ENCODE data around the gene CNBD2. TPM values are rescaled to one million over a fixed set of nuclear protein-coding genes. Genes with fewer than 3 reads are reported as not detected.
A peak's percentile ranks its signal among the peaks of the same experiment; 100 is the strongest.
"Not testable (repeated sequence)": the region's sequence is repeated elsewhere in the genome, so short reads cannot be mapped to it uniquely, and the experiment has no call there.

The CNBD2 gene
- polyA plus RNA-seq, 3 donors = 0.66 to 0.93 (median 0.91) TPM

DNA sequence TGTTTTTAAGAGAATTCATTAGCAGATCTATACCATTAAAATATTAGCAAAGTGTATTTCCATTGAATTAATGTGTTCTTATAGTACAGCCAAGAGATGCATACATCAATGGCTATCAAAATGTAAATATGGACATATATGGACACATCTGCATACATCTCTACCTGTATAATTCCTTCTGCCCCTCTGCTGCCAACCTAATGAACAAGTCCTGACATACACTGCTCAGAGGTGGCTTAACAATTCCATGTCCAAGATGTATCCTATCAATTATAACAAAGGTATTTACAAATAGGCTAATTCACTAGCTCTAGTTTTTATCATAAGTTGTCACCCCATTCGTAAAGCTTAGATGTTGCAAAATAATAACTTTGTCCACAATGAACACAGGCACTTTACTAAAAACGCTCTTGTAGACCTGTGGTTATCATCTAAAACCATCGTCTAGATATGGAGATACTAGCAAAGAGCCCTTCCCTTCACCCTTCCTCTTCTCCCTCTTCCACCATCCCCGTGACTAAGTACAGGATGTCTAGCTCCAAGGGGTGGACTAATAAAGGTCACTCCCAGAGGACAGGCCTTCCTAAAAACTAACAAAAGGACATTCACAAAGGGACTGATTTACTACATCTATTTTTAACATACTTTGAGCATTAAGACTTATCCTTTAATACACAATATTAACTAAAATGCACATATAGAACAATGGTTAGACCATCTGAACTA, 77.8 kb downstream of the CNBD2 start:
- DNase-seq (ENCODE audit: extremely low read depth in 1 of 11, low read depth in 9 of 11, low spot score in 4 of 11) = not testable (repeated sequence)

DNA sequence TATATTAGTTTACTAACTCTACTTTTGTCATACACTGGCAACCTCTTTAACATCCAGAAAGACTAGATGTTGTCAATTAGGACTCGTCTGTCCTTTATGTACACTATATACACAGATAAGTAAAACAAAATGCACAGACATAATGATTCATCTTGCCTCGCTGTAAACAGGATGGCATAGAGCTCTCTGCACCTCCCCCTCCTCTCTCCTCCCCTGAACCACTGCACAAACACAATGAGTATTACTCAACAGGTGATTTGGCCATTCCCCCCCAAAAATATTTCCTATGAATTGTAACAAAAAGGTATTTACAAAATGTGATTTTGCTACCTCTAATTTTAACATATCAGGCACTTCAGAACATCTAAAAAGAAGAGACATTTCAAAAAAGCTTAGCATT, 81.0 kb downstream of the CNBD2 start:
- not testable (repeated sequence) for DNase-seq (ENCODE audit: extremely low read depth in 1 of 11, low read depth in 9 of 11, low spot score in 4 of 11)

GRCh38 chr20:36050436-36051317, 82.3 kb downstream of the CNBD2 start:
- DNase-seq (ENCODE audit: extremely low read depth in 1 of 11, low read depth in 9 of 11, low spot score in 4 of 11) = peak in 10 of 11 donors; percentile 63 to 84 (median 80)

DNA sequence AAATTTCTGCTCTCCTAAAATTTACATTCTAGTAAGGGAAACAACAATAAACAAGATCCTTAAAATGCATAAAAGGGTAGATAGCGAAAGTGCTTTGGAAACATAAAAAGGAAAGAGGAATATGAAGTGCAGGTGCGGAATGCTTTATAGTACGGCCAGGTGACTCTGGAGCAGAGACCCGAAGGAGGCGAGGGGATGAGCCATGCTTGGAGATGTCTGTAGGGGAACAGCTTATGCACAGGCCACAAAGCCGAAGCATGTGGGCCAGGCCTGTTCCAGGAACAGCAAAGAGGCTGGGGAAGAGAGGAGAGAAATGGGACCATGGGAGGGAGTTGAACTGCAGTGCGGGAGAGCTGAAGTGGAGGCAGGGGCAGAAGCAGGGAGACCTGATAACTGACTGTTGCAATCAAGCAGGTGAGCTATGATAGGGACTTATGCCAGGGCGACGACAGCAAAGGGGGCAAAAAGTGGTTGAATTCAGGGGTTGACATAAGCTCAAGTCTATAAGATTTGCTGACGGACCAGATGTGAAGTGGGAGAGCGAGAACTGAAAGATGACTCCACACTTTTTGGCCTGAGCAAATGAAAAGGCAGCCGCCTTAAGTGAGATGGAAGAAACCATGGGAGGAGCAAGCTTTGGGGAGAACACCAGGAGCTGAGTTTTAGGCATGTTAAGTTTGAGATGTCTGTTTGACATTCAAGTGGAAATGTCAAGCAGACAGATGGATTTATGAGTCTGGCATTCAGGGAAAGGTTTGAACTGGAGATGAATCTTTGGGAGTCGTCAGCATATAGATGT, 83.1 kb downstream of the CNBD2 start:
- no peak for DNase-seq (ENCODE audit: extremely low read depth in 1 of 11, low read depth in 9 of 11, low spot score in 4 of 11)

- no peak for DNase-seq (ENCODE audit: extremely low read depth in 1 of 11, low read depth in 9 of 11, low spot score in 4 of 11)
Measured at GRCh38 chr20:36052117-36052513, 83.7 kb downstream of the CNBD2 start.

- not testable (repeated sequence) for DNase-seq (ENCODE audit: extremely low read depth in 1 of 11, low read depth in 9 of 11, low spot score in 4 of 11)
Measured at GRCh38 chr20:36053863-36054518, 85.6 kb downstream of the CNBD2 start.

GRCh38 chr20:36055145-36055544, 86.8 kb downstream of the CNBD2 start:
- DNase-seq (ENCODE audit: extremely low read depth in 1 of 11, low read depth in 9 of 11, low spot score in 4 of 11) = no peak

DNA sequence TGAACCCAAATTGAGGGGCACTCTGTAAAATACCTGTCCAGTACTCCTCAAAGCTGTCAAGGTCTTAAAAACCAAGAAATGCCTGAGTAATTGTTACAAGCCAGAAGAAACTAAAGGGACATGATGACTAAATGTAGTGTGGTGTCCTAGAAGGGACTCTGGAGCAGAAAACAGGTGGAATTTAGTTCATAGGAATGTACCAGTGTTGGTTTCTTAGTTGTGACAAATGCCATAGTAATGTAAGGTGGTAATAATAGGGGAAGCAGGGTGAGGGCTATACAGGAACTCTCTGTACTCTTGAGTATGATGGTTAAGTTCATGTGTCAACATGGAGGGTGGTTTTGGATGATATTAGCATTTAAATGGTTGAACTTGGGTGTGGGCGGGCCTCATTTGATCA, 92.3 kb downstream of the CNBD2 start:
- no peak for DNase-seq (ENCODE audit: extremely low read depth in 1 of 11, low read depth in 9 of 11, low spot score in 4 of 11)

- DNase-seq (ENCODE audit: extremely low read depth in 1 of 11, low read depth in 9 of 11, low spot score in 4 of 11) = no peak
Measured at GRCh38 chr20:36061754-36062153, 93.4 kb downstream of the CNBD2 start.

DNA sequence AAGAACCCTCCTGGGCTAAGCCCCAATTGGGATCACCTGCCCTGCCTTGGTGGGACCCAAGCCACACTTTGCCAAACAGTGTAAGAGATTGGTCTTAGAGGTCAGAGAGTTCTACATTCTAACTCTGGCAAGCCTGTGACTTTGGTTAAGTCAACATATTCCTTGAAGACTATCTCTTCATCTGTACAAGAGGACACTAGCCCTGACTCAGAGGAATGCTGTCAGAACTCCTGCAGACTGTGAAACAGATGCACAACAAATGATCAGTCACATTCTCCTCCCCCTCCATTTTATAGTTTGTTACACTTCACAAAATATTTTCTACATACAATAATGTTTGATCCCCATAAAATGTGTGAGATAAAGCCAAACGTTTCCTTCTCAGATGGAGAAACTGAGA, 94.4 kb downstream of the CNBD2 start:
- no peak for DNase-seq (ENCODE audit: extremely low read depth in 1 of 11, low read depth in 9 of 11, low spot score in 4 of 11)

DNA sequence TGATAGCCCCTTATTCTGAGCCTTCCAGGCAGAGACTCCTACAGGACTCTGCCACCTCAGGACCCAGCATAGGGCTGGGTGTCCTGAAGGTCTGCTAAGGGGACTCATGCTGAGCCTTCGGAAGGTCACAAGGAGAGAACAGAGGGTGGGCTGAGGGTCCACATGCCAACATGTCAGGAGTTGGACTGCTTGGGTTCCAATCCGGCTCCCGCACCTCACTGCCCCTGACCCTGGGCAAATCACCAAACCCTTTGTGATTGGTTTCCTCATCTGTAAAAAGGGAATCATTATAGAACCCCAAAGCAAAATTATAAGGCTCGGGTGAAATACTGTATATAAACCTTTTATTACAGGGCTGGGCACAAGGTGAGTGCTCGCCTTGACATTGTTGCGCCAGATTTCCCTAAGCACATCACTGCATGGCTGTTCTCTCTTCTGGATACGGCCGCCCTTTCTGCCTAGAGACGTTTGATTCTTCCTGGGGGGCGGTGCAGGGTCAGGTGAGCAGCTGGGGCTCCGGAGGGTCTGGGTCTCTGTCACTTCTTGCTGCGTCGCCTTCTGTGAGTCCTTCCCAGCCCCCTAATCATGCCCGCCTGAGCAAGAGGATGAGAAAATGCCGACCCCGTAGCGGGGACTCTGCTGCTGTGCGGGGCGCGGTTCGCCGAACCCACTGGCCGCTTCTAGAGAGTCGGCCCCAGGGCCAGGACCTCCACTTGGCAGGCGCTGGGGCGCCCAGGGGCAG, 95.7 kb downstream of the CNBD2 start:
- peak in 1 of 11 donors; percentile 20 for DNase-seq (ENCODE audit: extremely low read depth in 1 of 11, low read depth in 9 of 11, low spot score in 4 of 11)

DNA sequence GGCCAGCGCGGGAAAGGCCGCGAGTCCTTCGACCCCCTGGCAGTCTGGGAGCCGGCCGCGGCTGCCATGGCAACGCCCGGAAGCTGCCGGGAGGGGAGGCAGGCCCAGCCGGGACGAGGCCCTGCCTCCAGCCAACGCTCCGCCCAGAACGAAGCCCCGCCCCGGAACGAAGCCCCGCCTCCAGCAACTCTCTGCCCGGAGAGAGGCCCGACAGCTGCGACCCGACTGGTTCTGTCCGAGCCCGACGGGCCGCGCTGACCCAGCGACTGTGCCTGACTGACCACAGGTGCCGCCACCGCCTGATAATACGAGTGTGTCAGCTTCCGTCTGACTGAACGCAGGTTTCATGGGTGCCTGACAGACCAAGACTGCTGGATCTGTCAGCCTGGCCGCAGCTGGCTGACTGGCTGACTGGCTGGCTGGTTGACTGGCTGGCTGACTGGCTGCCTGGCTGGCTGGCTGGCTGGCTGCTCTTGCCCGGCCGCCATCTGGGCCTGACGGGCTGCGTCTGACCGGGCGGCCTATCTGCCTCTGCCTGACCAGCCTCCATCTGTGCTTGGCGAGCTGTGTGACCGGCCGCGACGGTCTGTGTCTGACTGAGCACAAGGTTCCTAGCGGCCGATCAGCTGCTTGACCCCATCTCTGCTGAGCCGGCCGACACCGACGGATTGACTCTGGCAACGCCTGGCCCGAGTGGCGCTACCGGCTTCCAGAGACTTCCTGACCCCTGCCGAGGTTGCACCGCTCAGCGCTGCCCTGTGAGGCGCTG, 96.5 kb downstream of the CNBD2 start:
- DNase-seq (ENCODE audit: extremely low read depth in 1 of 11, low read depth in 9 of 11, low spot score in 4 of 11) = peak; percentile 69 to 87 (median 83)

- DNase-seq (ENCODE audit: extremely low read depth in 1 of 11, low read depth in 9 of 11, low spot score in 4 of 11) = no peak
Measured at GRCh38 chr20:36065427-36065998, 97.1 kb downstream of the CNBD2 start.

DNA sequence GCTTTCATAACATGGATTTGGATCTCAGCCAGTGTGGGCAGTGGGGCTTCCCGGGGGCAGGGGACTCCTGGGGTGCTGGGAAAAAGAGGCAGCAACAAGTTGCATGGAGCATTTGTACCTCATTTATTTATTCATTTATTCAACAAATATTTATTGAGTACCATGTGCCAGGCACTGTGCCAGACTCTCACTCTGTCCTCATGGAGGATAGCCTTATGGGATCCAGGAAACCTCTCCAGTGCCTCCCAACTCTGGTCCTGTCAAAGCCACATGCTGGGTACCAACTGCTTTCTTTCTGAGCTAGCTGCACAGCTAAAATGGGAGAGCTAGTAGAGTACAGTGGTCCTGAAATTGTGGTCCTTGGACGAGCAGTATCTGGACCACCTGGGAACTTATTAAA, 98.4 kb downstream of the CNBD2 start:
- DNase-seq (ENCODE audit: extremely low read depth in 1 of 11, low read depth in 9 of 11, low spot score in 4 of 11) = no peak

DNA sequence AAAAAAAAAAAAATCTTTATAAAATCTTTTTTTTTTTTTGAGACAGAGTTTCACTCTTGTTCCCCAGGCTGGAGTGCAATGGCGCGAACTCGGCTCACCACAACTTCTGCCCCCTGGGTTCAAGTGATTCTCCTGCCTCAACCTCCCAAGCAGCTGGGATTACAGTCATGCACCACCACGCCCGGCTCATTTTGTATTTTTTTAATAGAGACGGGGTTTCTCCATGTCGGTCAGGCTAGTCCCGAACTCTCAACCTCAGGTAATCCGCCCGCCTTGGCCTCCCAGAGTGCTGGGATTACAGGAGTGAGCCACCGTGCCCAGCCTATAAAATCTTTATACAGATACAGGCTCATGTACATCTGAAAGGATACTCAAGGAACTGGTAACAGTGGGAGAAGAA, 100.1 kb downstream of the CNBD2 start:
- not testable (repeated sequence) for DNase-seq (ENCODE audit: extremely low read depth in 1 of 11, low read depth in 9 of 11, low spot score in 4 of 11)

GRCh38 chr20:36070451-36070850, 102.1 kb downstream of the CNBD2 start:
- no peak for DNase-seq (ENCODE audit: extremely low read depth in 1 of 11, low read depth in 9 of 11, low spot score in 4 of 11)

GRCh38 chr20:36071848-36072247, 103.5 kb downstream of the CNBD2 start:
- DNase-seq (ENCODE audit: extremely low read depth in 1 of 11, low read depth in 9 of 11, low spot score in 4 of 11) = no peak

Measured in renal cortex interstitium (tissue), 11 donors.